ENCODE measurements around the gene TTC31. TPM values are rescaled to one million over a fixed set of nuclear protein-coding genes. Genes with fewer than 3 reads are reported as not detected.
"Not testable (repeated sequence)": the region's sequence is repeated elsewhere in the genome, so short reads cannot be mapped to it uniquely, and the experiment has no call there.

Gene TTC31
- total RNA-seq, 1 experiment from 2014 or later: 17.3 TPM

DNA sequence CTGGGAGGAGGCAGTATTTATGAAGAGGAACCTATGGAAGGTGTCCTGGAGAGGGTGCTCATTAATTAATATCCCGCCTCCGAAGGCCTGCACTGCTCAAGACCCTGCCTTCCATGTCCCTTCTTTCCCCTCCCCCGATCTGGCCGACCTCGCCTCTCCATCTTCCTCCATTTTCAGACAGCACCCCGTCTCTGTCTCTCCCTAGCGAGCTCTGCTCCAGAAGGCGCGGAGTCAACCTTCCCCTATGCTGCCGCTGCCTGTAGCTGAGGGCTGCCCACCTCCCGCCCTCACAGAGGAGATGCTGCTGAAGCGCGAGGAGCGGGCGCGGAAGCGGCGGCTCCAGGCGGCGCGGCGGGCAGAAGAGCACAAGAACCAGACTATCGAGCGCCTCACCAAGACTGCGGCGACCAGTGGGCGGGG lies 25.7 kb upstream of the TTC31 start:
- peak; percentile 59 for DNase-seq (ENCODE audit: low read depth)

DNA sequence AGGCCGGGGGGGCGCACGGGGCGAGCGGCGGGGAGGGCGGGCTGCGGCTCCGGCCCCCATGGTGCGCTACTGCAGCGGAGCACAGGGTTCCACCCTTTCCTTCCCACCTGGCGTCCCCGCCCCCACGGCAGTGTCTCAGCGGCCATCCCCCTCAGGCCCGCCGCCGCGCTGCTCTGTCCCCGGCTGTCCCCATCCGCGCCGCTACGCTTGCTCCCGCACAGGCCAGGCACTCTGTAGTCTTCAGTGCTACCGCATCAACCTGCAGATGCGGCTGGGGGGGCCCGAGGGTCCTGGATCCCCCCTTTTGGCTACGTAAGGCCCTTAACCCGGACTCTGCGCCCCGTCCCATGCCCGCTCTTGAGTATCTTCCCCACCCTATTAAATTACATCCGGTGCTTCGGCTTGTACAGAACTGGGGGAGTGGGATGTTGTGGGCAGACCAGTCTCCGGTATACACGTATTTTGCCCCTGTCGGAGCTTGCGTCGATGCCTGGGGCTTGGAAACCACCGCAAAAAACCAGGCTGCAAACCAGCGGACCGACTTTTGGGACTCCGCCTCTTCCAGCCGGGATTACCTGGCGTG lies 25.2 kb upstream of the TTC31 start:
- DNase-seq (ENCODE audit: low read depth): no peak

DNA sequence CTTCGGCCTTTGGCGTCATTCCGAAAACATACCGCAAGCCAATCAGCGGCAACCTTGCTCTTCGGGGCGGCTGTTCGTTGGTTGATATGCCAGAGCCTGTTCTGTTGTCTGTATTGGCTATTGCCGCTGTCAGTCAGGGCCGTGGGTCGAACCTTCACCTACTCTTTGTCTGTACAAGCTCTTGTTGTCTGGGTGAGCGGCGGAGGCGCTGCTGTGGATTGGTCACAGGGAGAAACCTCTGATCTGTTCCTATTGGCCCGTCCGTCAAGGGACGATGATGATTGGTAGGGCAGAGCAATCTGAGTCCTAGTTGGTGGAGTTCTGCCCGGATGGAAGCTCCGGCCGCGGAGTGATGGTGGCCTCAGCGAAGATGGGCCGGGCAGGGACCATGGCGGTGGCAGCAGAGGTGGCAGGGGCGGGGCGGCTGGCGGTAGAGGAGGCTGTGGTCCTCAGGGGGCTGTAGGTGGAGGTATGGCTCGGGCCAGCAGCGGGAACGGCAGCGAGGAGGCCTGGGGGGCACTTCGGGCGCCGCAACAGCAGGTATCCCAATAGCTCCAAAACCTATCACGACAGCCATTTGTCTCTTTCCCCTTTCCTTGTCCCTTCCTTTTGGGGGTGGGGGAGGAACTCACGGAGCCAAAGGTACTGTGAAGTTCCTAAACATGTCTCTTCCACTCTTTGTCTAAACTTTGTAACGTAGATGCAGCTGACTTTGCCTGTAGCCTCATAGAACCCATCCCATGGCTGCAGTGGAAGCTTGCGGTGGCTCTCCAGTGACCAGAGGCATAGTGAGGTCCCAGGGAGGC lies 24.5 kb upstream of the TTC31 start, which contains the start of gene WBP1:
WBP1 (plus strand) TSS at position 307 of the 806 bp plus-strand sequence; CDS start at position 472, 165 bp downstream.
- DNase-seq (ENCODE audit: low read depth): peak; percentile 100

DNA sequence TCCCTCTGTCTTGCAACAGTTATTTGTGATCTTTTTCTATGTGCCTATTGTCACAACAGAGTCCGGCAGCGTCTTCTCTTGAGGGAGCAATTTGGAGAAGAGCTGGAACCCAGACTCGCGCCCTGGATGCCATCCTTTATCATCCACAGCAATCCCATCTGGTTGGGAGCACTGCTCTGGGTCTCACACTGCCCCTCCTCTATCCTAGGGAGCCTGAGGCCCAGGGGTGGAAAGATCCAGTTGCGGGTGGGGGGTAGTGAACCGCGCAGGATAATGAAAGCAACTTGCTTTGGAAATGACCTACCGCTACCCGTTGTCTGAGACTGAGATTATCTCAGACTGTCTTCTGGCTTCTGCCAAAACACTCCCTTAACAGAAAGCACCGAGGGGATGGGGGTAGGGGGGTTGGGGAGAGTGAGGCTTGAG lies 23.9 kb upstream of the TTC31 start:
- DNase-seq (ENCODE audit: low read depth): no peak

DNA sequence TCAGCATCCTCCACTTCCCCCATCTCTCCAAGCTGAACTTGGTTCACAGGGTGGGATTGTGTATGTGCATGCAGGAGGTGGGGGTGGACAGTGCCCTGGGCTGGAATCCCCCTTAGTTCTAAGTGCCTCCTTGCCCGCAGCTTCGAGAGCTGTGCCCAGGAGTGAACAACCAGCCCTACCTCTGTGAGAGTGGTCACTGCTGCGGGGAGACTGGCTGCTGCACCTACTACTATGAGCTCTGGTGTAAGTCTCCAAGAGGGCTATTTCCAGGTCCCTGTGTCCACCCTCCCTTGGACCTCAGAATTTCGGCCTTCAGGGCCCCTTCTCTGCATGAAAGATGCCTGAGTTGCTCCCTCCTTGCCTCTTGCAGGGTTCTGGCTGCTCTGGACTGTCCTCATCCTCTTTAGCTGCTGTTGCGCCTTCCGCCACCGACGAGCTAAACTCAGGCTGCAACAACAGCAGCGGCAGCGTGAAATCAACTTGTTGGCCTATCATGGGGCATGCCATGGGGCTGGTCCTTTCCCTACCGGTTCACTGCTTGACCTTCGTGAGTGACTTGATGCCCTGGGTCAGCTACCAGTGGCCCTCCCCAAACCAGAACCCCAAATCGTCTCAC lies 23.3 kb upstream of the TTC31 start:
- not testable (repeated sequence) for DNase-seq (ENCODE audit: low read depth)

DNA sequence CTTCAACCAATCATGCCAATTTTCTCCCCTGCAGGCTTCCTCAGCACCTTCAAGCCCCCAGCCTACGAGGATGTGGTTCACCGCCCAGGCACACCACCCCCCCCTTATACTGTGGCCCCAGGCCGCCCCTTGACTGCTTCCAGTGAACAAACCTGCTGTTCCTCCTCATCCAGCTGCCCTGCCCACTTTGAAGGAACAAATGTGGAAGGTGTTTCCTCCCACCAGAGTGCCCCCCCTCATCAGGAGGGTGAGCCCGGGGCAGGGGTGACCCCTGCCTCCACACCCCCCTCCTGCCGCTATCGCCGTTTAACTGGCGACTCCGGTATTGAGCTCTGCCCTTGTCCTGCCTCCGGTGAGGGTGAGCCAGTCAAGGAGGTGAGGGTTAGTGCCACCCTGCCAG lies 22.7 kb upstream of the TTC31 start:
- not testable (repeated sequence) for DNase-seq (ENCODE audit: low read depth)

DNA sequence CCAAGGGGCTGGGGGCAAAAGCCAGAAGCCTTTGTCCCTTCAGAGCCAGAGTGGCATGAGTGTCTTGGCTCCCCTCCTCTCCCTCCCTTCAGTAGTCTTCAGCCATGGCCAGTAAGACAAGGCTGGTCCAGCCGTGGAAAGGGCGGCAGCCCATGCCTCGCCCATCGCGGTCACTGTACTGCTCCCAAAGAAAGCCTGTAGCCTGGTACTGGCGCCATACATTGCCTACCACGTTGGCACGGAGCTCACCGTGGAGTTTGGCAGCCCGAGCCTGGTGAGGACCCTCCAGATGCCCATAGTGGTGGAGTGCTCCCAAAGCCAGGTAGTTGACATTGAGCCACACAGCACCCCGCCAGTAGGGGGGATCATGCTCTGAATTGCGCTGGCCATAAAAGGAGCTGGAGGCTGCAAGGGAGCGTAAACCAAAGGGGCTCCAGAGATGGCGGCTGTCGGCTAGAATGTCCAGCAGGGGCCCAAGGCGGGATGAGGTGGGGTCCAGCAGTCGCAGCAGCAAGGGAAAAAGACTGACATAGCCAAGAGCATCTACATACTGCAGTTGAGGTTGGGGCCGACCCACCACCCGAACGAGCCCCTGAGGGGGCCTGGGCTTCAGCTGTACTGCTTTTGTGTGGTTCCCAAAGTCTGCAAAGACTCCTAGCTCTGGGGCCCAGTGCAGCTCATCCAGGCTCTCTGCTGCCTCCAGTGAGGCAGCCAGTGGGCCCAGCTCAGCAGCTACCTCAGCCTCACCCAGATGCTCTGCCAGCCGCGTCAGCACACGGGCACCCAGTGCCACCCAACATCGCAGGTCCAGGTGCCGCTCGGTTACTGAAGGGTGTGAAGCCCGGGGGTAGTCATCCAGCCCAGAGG lies 21.5 kb upstream of the TTC31 start:
- no peak for DNase-seq (ENCODE audit: low read depth)

DNA sequence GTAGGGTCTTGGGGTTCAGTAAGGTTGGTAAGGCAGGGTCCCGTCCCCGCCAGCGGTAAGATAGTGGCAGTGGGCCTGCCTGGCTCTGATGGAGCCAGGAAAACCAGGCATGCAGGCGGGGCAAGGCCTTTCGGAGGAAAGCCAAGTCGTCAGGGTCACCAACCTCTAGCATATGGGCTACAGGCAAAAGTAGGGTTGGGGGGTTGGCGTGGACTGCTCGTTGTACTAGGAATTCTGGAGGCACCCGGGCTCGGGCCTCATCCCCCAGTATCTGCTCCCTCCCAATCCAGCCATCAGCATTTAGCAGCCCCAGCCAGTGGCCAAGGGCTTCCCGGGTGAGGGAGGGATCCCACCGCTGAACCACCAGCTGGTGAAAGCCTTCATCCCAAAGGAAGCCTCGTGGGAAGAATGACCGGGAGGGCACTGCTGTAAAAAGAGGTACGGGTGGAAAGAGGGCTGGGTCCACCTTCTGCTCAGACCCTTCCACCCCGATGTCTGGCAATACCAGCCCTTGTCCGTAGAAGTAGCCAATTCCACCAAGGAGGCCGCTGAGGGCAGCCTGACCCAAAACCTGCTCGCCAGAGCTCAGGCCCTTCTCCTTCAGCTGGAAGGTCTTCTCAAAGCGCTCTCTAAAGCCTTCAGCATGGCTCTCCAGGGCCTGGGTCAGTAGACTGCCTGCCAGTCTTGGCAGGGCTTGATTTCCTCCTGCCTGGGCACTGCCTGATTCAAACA lies 20.7 kb upstream of the TTC31 start:
- DNase-seq (ENCODE audit: low read depth): no peak

DNA sequence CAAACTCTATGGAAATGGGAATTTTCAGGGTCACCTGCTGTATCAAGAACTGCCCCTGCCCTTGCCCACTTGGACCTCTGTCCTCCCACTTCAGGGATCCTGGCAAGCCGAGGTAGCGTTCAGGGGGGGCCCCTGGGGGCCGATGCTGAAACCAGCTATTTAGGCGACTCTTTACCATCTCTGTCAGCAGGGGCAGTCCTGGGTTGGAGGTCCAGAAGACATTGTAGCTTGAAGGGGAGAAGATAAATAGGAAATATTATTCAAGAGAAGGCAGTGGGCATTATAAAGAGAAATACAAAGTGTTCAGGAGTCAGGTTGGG lies 20.1 kb upstream of the TTC31 start:
- DNase-seq (ENCODE audit: low read depth): no peak

DNA sequence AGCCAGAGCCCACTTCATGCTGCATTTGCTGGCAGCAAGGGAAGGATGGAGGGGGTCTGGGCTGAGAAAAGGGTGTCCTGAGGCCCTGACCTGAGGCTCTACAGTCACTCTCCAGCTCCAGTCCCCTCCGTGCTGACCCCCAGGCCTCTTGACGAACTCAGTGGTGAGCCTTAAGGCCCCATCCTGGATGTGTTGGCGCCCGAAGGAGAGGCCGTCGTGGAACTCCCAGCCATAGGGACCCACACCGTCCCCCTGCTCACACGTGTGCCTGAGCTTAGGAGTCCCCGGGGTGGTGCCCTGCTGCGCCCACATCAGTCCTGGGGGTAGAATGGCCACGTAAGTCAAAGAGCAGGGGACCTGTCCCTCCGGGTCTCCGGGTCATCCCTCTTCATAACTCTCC lies 18.5 kb upstream of the TTC31 start:
- no peak for DNase-seq (ENCODE audit: low read depth)

DNA sequence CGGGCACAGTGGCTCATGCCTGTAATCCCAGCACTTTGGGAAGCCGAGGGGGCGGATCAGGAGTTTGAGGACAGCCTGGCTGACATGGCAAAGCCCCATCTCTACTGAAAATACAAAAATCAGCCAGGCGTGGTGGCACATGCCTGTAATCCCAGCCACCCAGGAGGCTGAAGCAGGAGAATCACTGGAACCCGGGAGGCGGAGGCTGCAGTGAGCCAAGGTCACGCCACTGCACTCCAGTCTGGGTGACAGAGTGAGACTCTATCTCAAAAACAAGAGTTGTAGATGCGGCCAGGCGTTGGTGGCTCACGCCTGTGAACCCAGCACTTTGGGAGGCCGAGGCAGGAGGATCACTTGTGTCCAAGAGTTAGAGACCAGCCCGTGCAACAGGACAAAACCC lies 12.1 kb upstream of the TTC31 start:
- DNase-seq (ENCODE audit: low read depth): not testable (repeated sequence)

DNA sequence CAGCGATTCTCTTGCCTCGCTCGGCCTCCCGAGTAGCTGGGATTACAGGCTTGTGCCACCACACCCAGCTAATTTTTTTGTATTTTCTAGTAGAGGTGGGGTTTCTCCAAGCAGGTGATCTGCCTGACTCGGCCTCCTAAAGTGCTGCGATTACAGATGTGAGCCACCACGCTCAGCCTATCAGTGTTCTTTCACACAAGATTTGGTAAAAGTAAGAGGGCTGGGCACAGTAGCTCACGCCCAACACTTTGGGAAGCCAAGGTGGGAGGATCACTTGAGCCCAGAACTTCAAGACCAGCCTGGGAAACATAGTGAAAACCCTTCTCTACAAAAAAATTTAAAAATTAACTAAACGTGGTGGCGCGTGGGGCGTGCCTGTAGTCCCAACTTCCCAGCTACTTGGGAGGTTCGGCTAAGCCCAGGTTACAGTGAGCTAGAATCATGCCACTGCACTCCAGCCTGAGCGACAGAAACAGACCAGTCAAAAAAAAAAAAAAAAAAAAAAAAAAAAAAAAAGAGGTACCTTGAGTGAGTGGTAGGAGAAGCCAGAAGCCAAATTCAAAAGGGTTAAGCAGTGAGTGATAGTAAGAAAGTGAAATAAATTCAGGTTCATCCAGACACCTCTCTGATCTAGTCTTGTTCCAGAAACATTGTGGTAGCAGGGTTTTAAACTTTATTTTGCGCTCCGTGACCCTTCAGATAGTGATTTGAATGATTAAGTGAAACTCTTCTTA lies 11.4 kb upstream of the TTC31 start:
- DNase-seq (ENCODE audit: low read depth): no peak

DNA sequence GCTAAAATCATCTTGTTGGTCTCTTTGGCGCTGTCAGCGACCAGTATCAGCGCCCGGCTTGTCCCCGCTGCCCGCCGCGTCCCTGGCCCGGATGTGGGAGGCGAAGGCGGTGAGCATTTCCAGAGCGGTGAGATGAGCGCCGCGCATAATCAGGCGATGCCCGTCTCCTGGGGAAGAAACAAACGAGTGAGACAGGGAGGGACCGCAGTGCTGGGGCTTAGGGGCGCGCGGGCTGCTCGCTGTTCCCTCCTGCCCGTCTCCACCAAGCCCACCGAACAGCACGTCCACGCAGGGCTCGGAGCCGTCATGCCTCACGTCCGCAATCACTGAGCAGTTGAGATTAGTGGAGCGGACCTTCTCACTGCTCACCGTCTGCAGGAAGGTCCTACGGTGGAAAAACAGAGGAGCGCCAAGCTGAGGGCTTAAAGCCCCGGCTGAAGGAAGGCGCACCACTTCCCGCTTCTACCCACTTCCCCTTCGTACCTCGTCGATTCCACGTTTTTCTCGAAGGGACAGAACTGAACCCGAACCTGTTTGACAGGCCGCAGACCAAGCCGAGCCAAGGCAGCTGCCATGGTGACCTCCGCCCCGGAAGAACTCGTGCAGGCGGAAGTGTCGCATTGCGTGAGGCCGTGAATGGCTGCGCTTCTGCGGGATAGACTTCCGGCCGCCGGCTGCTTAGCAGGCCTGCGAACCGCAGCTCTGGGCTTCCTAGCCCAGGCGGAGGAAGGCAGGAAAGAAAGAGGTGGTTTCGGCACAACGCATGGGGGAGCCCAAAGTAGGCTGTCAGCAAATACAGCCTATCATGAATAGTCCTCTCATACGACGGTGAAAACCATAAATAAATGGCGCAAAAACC lies 10.6 kb upstream of the TTC31 start, which contains the start of gene MRPL53:
MRPL53 (minus strand) TSS at position 595 of the 859 bp plus-strand sequence; CDS start at position 575, 20 bp downstream.
- DNase-seq (ENCODE audit: low read depth): peak; percentile 96

DNA sequence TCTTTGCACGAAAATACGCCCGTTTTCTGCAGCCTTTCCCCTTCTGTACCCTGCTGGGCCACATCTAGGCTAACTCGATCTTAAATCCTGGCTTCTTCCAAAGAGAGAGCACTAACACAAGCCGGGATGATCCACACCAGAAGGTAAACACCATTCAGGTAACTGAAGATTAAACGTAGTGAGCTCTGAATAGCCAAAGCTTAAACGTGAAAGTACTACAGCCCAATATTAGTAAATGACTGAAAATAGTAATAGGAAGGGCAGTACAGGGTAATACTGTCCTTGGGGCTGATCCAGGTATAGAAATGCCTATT lies 10.0 kb upstream of the TTC31 start:
- DNase-seq (ENCODE audit: low read depth): no peak

DNA sequence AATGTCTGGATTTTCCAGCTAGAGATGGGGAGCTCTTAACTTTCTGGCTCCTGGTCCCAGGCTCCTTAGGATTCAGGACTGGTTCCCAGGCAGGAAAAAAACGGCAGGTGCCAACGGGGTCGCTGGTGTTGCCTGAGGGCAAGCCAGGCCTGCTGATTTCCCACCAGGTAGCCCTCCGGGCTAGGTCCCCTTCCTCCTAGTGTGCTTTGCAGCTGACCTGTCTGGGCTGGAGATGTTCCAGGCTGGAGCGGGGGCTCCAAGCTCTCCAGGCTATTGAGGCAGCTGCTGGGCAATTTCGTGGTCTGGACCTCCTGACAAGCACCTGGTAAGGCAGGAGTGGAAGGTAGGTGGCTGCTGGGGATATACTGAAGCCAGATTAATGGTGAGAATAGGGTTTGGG lies 8.4 kb upstream of the TTC31 start:
- no peak for DNase-seq (ENCODE audit: low read depth)

DNA sequence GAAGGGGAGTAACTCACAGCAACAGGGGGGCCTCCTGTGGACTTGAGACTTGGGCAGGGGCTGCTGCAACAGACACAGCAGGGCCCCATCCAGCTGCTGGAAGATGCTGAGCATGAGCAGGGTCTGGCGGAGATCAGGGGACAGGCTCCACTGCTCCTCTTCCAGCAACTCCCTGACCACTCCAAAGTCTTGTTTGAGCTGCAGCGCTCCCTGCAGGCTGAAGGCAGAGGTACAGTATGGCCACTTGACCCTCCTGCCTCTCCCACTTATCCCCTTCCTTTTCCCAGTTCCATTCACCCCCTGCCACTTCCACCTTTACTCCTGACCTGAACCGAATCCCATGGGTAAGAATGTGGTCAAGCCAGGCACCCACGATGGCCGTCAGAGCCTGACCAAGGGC lies 8.0 kb upstream of the TTC31 start:
- no peak for DNase-seq (ENCODE audit: low read depth)

DNA sequence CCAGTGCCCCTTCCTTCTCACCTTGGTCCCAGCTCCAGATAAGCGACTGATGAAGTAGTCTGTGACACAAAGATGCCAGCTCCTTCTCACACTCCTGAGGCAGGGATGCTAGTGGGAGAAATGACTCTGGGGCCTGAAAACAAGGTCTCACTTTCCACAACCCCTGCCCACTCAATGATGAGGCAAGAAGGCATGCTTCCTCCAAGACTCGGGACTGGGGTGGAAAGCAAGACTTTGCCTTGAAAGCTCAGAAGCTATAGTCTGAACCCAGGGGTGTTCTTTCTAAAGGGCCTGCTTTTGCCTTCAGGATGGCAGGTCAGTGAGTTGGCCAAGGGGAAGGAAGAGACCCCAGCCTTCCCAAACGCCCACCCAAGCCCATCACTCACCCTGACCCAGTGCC lies 1.4 kb upstream of the TTC31 start:
- DNase-seq (ENCODE audit: low read depth): no peak

DNA sequence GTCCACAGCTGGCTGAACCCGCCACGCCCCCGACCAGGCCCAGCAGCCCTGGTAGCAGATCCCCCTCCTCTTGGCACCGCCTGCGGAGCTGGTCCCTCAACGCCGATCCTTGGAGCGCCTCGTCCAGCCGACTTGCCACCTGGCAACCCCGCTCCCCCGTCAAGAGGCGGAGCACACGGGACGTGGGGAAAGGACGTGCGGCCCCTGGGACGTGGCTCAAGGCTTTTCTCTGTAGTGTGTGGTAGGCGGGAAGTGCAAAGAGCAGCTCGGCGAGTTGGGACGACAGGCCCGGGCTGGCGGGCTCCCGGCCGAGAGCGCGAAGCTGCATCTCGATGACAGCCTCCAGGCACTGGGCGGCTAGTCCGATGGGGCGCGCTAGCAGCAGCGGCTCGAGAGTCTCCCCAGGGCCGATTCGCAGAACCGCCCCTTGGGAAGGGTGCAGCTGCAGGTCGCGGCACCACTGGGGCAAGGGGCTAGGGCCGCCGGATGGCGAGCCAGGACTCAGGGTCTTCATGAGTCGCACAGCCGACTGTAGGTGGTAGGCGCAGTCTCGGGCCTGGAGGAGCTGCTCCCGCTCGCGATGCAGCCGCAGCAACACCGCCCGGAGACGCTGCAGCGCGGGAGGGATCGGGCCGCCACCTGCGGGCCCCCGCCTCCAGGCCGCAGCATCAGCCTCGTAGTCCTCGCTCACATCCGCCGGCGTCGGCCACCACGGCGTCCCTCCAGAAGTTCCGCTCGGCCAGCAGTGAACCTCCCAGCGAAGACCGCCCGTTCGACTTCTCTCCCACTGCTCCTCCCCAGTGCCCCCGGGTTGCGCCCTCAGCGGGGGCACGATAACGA lies 700 bp upstream of the TTC31 start:
- no peak for DNase-seq (ENCODE audit: low read depth)

DNA sequence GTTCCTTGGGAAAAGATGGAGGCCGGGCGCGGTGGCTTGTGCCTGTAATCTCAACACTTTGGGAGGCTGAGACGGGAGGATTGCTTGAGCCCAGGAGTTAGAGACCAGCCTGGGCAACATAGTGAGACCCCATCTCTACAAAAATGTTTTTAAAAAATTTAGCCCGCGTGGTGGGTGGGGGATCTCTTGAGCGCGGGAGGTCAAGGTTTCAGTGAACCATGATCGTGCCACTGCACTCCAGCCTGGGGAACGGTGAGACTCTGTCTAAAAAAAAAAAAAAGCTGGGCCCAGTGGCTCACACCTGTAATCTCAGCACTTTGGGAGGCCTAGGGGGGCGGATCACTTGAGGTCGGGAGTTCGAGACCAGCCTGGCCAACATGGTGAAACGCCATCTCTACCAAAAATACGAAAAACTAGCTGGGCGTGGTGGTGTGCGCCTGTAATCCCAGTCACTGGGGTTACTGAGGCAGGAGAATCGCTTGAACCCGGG lies 839 bp downstream of the TTC31 start:
- not testable (repeated sequence) for DNase-seq (ENCODE audit: low read depth)
